ENCODE data around the gene PON3.

PON3 gene

DNA sequence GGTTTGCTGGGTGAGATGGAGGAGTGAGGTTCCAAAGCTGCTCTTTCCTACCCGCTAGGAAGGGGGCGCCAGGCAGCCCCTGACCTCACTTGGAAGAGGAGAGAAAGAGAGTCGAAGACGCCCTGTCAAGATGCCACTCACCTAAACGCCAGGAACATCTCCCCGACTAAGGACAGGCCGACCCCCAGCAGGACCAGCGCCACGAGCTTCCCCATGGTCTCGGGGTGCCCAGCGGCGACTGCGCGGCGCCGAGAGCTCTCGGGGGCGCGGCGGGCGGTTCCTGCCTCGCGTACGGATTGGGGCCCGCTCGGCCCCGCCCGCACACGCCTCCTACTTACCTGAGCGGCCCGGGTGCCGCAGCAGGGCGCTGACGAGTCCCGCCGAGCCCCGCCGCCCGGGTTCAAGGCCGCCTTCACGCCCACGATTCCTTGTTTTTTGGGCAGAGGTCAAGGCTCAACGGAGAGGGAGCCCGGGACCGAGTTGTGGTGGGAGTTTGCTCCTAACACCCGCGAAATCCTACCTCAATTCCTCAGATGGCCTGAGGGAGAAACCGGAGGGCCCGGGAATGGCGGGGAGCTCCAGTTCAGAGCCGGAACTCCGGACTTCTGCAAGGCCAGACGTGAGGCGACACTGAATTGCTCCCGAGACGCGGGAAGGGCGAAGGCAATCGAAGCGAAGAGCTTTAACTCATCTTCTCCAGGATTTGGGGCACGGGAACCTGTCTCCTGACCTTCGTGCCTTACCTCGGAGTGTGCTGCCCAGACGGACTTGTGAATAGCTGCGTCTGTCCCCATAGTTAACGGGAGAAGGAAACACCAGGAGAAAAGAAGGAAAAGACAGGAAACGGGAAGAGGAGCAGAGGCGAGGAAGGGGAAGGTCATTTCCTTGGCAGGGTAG is at the start of gene PON3:
Gene PON3, minus strand, starts transcription at position 240 of the 897 bp plus-strand sequence. Its CDS starts 25 bp downstream, at position 215.
- in situ Hi-C loops (cut with MboI; ENCODE audit: low sequenced_read_pairs), result no loop called here

DNA sequence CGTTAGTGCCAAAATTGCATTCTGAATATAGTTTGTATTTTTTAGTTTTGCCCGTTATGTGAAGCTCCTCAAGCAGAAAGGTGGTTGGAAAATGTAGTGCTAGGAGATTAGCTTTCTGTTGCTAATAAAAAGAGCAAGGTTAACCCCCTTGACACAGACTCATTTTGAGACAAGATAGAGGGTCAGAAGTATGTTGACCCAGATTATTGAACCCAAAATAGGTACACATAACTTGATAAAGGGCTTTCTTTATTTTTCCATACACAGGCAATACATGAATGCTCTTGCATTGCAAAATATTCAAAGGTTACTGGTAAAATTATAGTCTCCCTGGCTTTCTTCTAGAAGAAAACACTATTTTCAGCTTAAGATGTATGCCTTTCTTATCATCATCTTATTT is 48.6 kb upstream of the PON3 start:
- in situ Hi-C loops (cut with MboI; ENCODE audit: low sequenced_read_pairs), result no loop called here

DNA sequence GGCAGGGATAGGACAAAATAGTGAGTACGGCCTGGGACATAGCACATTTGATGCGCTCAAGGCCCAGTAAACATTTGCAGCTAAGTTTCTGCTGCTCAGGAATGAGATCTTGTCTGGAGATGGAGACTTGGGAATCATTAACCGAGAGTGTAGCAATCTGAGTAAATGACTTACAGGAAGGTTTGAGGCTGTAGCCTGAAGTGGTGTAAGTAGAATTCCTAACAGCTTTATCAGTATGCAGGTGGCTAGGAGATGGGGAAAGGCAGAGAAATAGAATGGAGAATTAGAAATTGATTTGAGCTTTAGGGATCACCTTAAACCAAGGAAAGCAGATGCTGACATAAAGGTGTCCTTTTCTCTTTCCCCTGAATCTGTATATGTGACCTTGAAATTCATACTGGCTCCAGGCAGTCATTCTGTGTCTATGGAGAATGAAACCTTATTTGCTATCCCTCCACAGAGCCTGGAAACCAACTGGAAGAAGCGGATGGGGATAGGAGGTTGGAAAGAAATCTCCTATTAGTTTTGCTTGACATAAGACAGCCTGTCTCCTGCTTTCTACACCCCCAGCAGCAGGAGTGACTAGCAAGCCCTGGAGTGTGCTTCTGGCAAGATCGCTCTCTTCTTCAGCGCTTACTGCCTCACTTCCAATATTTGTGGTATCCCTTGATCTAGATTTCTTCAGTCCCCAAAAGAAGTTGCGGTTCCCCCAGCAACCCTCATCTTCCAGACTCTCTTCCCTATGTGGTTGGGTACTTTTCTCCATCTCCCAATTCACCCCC is 45.1 kb upstream of the PON3 start:
- in situ Hi-C loops (cut with MboI; ENCODE audit: low sequenced_read_pairs), result no loop called here

DNA sequence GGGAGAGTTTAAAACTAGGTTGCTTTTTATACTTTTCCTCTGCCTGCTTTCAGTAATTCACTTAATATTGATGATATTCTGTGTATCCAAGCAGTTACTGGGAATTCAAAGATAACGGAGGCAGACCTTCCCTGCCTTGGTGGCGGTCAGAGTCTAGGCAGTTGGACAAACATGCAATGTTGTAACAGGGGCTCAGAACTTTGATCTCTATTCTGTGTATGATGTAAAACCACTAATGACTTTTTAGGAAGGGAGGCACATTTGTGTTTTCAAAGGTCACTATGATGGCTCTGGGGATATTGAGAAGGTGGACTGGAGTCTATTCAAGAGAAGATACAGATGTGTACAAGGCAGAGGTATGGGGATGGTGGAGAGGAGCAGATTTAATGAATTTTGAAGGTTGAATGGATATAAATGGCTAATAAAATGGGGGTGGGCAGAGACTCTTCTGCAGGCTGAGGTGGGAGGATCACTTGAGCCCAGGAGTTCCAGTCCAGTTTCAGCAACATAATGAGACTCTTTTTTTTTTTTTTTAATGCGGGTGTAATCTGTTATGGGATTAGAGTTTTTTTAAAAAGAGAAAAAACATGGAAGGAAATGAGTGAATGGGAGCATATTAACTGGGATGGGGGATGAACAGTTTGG is 44.3 kb upstream of the PON3 start:
- in situ Hi-C loops (cut with MboI; ENCODE audit: low sequenced_read_pairs), result no loop called here

DNA sequence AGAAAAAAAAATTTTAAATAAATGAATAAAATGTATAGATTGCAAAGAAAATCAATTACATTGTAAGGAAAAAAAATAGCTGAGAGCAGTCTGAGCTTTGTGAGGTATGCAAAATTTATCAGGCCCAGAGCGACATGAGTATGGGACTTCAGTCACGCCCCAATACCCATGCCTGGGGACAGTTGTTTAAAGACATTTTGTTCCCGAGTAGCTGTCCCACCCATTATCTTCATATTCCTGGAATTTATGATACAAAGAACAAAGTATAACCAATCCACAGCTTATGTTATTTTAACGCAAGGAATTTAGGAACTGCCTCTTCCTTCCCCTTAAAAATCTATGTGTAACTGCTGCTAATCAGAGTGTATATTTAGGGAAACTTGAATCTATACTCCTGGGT is 40.2 kb upstream of the PON3 start:
- in situ Hi-C loops (cut with MboI; ENCODE audit: low sequenced_read_pairs), result no loop called here

DNA sequence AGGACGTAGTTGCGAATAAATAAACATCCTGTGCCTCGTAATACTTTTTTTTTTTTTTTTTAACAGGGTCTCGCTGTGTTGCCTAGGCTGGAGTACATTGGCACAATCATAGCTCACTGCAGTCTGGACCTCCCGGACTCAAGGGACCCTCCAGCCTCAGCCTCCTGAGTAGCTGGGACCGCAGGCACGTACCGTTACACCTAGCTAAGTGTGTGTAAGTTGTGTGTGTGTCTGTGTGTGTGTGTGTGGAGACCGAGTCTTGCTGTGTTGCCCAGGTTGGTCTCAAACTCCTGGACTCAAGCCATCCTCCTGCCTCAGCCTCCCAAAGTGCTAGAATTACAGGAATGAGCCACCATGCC is 39.2 kb upstream of the PON3 start:
- in situ Hi-C loops (cut with MboI; ENCODE audit: low sequenced_read_pairs), result no loop called here

DNA sequence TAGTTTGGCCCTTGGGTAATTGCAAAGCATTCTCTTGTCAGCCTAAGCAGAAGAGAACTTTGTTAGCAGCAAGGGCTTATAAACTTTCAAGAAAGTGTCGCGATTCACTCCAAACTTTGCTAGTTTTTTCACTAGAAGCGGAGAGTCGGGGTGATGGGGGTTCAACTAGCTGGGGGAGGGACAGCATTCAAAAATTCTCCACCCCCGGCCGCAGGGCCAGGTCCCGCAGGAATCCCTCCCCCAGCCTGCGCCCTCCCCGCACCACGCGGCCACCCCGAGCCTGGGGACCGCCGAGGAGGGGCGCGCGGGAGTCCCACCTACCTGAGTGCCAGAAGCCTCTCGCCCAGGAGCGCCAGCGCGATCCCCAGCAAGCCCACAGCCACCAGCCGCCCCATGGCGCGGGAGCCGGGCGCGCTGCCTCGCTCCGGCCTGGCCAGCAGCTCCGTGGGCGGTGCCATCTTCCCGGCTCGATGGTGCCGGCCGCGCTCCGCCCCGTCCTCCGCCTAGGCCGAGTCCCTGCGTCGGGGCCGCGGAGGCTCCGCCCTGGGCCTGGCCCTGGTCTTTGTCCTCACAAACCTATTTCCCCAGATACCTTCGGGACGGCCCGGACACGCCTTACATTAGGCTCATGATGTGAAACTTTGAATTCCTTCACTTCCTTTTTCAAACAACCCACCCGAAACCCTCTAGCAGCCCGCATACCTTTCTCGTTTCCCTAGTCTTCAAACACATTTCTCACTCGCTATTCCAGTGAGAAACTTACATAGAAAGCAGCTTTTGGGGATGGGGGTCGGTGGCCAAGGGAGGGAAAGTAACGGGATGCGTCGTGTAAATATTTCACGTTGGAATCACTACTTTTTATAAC is 38.6 kb upstream of the PON3 start, which contains the start of gene PON2:
Gene PON2, minus strand, starts transcription at position 472 of the 865 bp plus-strand sequence. Its CDS starts 77 bp downstream, at position 395.
- in situ Hi-C loops (cut with MboI; ENCODE audit: low sequenced_read_pairs), result no loop called here

DNA sequence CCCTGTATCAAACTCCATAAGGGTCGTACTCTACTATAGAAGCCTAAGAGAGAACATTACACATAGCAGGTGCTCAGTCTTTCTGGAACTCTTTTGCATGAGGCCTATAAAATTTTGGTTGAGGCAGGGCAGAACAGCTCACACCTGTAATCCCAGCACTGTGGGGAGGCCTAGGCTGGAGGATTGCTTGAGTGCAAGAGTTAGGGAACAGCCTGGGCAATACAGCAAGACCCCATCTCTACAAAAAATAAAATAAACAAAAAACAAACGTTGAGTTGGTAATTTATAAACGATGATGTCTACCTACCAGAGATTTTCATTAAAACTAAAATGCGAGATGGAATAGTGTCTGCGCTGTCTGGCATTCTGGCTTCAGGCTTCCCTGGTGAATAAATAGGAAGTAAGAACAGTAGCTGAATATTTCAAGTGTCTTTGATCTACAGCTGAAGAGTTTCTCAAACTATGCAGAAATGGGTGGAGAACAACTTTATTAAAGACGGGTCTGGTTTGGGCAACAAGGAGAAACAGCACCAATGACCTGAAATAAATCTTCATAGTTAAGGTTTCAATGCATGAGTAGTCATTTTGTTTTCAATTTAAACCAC is 37.9 kb upstream of the PON3 start:
- in situ Hi-C loops (cut with MboI; ENCODE audit: low sequenced_read_pairs), result no loop called here

DNA sequence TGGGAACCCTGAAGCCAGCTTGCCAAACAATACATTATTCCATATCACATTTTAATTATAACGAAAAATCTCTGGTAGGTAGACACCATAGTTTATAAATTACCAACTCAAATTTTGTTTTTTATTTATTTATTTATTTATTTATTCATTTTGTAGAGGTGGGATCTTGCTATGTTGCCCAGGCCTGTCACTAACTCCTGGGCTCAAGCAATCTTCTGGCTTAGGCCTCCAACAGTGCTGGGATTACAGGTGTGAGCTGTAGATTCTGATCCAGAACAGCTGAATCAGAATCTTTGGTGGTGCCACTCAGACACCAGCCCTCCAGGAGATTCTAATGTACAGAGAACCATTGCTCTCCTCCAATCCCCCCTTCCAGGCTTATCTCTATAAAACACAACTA is 37.0 kb upstream of the PON3 start:
- in situ Hi-C loops (cut with MboI; ENCODE audit: low sequenced_read_pairs), result no loop called here

GRCh38 chr7:95432606-95433005 is 36.4 kb upstream of the PON3 start:
- in situ Hi-C loops (cut with MboI; ENCODE audit: low sequenced_read_pairs), result no loop called here

DNA sequence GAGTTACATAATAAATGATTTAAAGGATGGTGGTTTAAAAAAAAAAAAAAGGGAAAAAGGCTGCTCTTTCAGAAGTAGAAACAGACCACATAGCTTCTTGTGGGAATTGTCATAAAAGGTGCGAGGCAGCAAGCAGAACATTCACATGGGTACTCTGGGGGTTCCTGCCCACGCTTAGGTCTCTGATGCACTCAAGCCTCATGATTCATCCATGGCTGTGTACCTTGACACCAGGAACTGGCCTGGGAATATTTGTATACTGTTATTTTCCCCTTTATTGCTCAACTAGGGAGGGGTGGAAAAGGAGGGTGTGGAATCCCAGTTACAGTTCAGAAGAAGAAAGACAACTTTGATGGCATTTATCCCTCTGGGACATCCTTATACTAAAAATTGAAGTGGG is 34.7 kb upstream of the PON3 start:
- in situ Hi-C loops (cut with MboI; ENCODE audit: low sequenced_read_pairs), result no loop called here

DNA sequence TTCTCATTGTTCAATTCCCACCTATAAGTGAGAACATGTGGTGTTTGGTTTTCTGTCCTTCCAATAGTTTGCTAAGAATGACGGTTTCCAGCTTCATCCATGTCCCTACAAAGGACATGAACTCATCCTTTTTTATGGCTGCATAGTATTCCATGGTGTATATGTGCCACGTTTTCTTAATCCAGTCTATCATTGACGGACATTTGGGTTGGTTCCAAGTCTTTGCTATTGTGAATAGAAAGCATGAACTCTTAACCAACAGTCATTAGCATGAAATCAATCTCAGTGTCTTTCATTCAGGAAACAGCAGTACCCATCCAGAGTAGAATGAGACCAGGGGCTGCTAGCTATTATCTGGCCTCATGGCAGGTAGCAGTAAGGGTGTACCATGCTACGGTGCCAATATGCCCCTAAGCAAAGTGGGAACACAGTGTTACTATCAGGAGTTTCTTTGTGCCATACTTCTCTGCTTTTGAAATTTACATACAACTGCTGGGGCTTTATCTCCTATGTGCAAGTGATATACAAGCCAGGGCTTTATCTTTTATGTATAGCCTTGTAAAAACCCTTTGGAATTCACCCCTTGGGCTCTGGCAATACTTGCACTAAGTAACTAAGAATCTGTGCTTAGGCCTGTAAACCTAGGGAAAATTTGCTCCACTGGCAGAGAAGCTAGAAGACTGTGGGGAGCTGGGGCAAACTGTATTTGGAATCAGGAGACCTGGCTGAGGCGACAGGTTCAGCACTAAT is 33.2 kb upstream of the PON3 start:
- in situ Hi-C loops (cut with MboI; ENCODE audit: low sequenced_read_pairs), result no loop called here

- in situ Hi-C loops (cut with MboI; ENCODE audit: low sequenced_read_pairs), result no loop called here
Observed at GRCh38 chr7:95427914-95428516, 31.8 kb upstream of the PON3 start.

DNA sequence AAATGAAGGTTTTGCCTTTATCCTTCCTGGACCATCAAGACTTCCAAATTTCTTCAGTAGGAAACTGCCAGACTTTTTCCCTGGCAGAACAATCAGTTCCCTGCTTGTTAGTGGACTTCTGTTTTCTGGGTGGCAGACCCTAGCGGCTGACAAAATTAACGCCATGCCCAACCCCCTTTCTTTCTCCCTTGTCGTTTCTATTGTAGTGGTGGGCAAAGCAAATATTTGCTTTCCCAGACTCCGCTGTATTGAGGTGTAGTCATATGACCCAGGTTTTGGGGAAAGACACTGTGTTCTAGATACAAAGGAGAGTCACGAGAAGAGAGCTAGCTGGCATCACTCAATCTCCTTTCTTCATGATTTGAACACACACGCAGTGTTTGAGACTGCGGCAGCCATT is 31.0 kb upstream of the PON3 start:
- in situ Hi-C loops (cut with MboI; ENCODE audit: low sequenced_read_pairs), result no loop called here

GRCh38 chr7:95425694-95426093 is 29.5 kb upstream of the PON3 start:
- in situ Hi-C loops (cut with MboI; ENCODE audit: low sequenced_read_pairs), result no loop called here

- in situ Hi-C loops (cut with MboI; ENCODE audit: low sequenced_read_pairs), result no loop called here
Observed at GRCh38 chr7:95424716-95425115, 28.5 kb upstream of the PON3 start.

DNA sequence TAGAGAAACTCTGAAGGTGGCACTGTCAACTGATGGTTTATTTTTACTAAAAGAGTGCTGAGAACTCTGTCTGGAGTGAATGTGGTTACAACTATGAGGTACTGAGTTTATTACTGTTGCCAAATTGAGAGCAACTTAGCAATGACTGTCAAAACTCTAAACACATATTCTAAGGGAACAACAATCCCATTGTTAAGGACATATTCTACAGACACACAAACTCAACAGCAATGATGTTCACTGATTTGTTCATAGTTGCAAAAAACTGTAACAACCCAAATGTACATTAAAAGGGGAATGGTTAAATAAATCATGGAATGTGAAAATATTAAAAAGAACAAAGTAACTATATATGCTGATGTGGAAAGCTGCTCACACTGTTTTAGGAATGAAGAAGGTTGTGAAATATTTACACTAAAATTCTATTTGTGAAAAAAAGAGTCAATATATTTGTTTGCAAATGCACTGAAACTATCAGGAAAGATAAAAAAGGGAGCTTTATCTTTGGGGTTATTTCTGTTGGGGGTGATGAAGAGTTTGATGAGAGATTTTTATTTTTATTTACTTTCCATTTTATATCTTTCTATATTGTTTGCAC is 25.8 kb upstream of the PON3 start:
- in situ Hi-C loops (cut with MboI; ENCODE audit: low sequenced_read_pairs), result no loop called here

DNA sequence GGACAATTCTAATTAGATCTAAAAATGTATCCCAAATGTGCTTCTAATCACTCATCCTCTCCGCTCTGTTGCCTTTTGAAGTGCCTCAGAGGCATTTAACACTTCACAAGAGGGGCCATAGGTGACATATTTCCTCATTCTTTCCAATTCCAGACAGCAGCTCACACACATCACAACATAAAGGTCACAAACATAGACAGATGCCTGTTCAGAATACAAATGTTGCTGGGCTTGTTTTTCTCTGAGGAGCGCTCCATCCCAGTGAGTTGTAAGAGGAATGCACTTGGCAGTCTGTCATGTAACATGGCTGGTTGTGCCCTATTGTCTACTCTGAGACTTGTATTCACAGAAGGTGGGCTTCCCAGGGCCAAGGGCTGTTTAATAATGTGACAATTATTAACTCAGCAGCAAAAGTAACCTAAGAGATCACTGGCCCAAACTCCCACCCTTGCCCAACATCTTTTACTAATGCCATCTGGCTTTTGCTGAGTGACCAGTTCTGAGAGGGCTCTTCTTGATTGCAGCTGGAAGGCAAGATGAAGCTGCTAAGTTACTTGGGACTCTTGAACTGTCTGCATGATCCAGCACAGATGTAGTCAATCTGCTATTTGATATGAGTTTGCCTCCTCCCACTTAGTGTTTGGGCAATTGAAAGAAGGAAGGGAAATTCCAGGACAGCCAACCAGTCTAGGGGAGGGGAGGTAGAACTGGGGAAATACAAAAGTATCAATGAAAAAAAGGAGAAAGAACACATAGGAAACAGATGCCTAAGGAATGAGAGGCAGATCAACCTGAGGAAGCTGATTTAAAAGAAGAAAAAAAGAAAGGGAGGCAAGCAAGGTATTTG is 25.0 kb upstream of the PON3 start:
- in situ Hi-C loops (cut with MboI; ENCODE audit: low sequenced_read_pairs), result no loop called here
